Mesenchymal stem cell (in vitro differentiated cells and primary cell): ENCODE measurements around the gene LGR5.

Experiments used
- DNase-seq: peaks from one replicate; pipeline ENCODE4 v3.0.0-alpha.2; 2013
- H2AFZ ChIP-seq: one replicate; pipeline ENCODE4 v1.6.1; 2013; ENCODE audit warnings: low read depth, mild to moderate bottlenecking, control low read depth, inconsistent platforms, low read length, moderate library complexity
- H2AK5ac ChIP-seq: 2 replicates; pipeline ENCODE4 v1.6.1; 2013; ENCODE audit warnings: low read length, moderate library complexity, mild to moderate bottlenecking, inconsistent platforms; ENCODE audit not compliant: severe bottlenecking
- H2BK120ac ChIP-seq: one replicate; pipeline ENCODE4 v1.6.1; 2013; ENCODE audit warnings: low read depth, mild to moderate bottlenecking, inconsistent platforms, low read length, moderate library complexity
- H2BK12ac ChIP-seq, 2 experiments: one replicate each; pipeline ENCODE4 v1.6.1; 2013; ENCODE audit warnings: inconsistent platforms in 2 of 2, low read length in 2 of 2, mild to moderate bottlenecking in 2 of 2, moderate library complexity in 2 of 2, control low read depth in 1 of 2
- H2BK15ac ChIP-seq: one replicate; pipeline ENCODE4 v1.6.1; 2013; ENCODE audit warnings: mild to moderate bottlenecking, low read depth, inconsistent platforms; ENCODE audit not compliant: poor library complexity, severe bottlenecking
- H2BK5ac ChIP-seq: 2 replicates; pipeline ENCODE4 v1.6.1; 2013; ENCODE audit warnings: low read depth, mild to moderate bottlenecking, low read length, control low read depth, inconsistent platforms; ENCODE audit not compliant: poor library complexity, severe bottlenecking
- H3K14ac ChIP-seq, 2 experiments: one replicate each; pipeline ENCODE4 v1.6.1; 2013; ENCODE audit warnings: inconsistent platforms in 2 of 2, low read length in 2 of 2, control low read depth in 1 of 2, mild to moderate bottlenecking in 1 of 2, moderate library complexity in 1 of 2
- H3K18ac ChIP-seq, 2 experiments: one replicate each; pipeline ENCODE4 v1.6.1; 2013; ENCODE audit warnings: inconsistent platforms in 2 of 2, low read length in 2 of 2, control low read depth in 1 of 2, low read depth in 1 of 2, mild to moderate bottlenecking in 1 of 2
- H3K23ac ChIP-seq, 2 experiments: one replicate each; pipeline ENCODE4 v1.6.1; 2013; ENCODE audit warnings: inconsistent platforms in 2 of 2, low read length in 2 of 2, mild to moderate bottlenecking in 2 of 2, moderate library complexity in 2 of 2, control low read depth in 1 of 2
- H3K27ac ChIP-seq: 2 replicates; pipeline ENCODE4 v1.5.1; 2013; ENCODE audit warnings: mild to moderate bottlenecking, moderate library complexity, low read length, control low read depth, inconsistent platforms; ENCODE audit not compliant: poor library complexity, severe bottlenecking
- H3K27me3 ChIP-seq, 2 experiments: 2 replicates each; pipeline versions ENCODE4 v1.6.1 to v1.7.0; 2013; ENCODE audit warnings: low read length in 2 of 2, mild to moderate bottlenecking in 2 of 2, moderate library complexity in 2 of 2, control low read depth in 1 of 2, inconsistent platforms in 1 of 2; ENCODE audit not compliant: control insufficient read depth in 1 of 2, insufficient read depth in 1 of 2
- H3K36me3 ChIP-seq, 2 experiments: 2 replicates each; pipeline versions ENCODE4 v1.6.1 to v1.7.0; 2013; ENCODE audit warnings: low read length in 2 of 2, control low read depth in 1 of 2, inconsistent platforms in 1 of 2, low read depth in 1 of 2, mild to moderate bottlenecking in 1 of 2; ENCODE audit not compliant: insufficient read depth in 2 of 2, control insufficient read depth in 1 of 2
- H3K4ac ChIP-seq, 2 experiments: one replicate each; pipeline ENCODE4 v1.6.1; 2013; ENCODE audit warnings: inconsistent platforms in 2 of 2, low read length in 2 of 2, mild to moderate bottlenecking in 2 of 2, moderate library complexity in 2 of 2, control low read depth in 1 of 2, low read depth in 1 of 2
- H3K4me1 ChIP-seq: 2 replicates; pipeline ENCODE4 v1.6.1; 2013; ENCODE audit warnings: low read depth, low read length, control low read depth; ENCODE audit not compliant: control insufficient read depth, insufficient read depth
- H3K4me2 ChIP-seq: 2 replicates; pipeline ENCODE4 v1.6.1; 2013; ENCODE audit warnings: low read length, mild to moderate bottlenecking, inconsistent platforms; ENCODE audit not compliant: poor library complexity, severe bottlenecking
- H3K4me3 ChIP-seq, 2 experiments: 2 replicates each; pipeline versions ENCODE4 v1.5.1 to v1.7.0; 2013; ENCODE audit warnings: low read length in 2 of 2, mild to moderate bottlenecking in 2 of 2, control low read depth in 1 of 2, low read depth in 1 of 2; ENCODE audit not compliant: insufficient read depth in 1 of 2
- H3K79me1 ChIP-seq: replicated peaks from 2 replicates; pipeline ENCODE4 v1.6.1; 2013; ENCODE audit warnings: mild to moderate bottlenecking, control low read depth, low read length, inconsistent platforms; ENCODE audit not compliant: poor library complexity, severe bottlenecking
- H3K9ac ChIP-seq: 2 replicates; pipeline ENCODE4 v1.7.0; 2013; ENCODE audit warnings: mild to moderate bottlenecking, low read length, moderate library complexity
- H3K9me3 ChIP-seq: 2 replicates; pipeline ENCODE4 v1.7.0; 2013; ENCODE audit warnings: mild to moderate bottlenecking, low read length; ENCODE audit not compliant: control insufficient read depth
- H4K8ac ChIP-seq: one replicate; pipeline ENCODE4 v1.6.1; 2013; ENCODE audit warnings: inconsistent platforms, mild to moderate bottlenecking, low read length, moderate library complexity
- H4K91ac ChIP-seq: one replicate; pipeline ENCODE4 v1.6.1; 2013; ENCODE audit warnings: mild to moderate bottlenecking, low read length, inconsistent platforms
- WGBS: methylation state at CpG from one replicate; pipeline ENCODE4 v1.1.7; 2013; ENCODE audit warnings: mixed read lengths; 5-methylcytosine and 5-hydroxymethylcytosine counted together

The LGR5 gene

GRCh38 chr12:71448150-71448581, 8.6 kb downstream of the LGR5 start:
- no peak overlapping the region for H4K91ac ChIP-seq
- H2AK5ac ChIP-seq, result no peak overlapping the region
- no peak overlapping the region for H2BK5ac ChIP-seq
- H2BK15ac ChIP-seq, result no peak overlapping the region
- no peaks in the 10 kb centered on the region for H3K79me1 ChIP-seq
- H2BK12ac ChIP-seq, result no peak overlapping the region
- no peak for DNase-seq
- H3K14ac ChIP-seq, result no peak overlapping the region
- no peak overlapping the region for H3K4me3 ChIP-seq
- no peak overlapping the region for H3K9ac ChIP-seq
- peaks cover 5% of the 10 kb centered on the region for H3K4me1 ChIP-seq
- WGBS, result 88% methylated on average over 2 of the region's 3 CpGs
- no peak overlapping the region for H3K18ac ChIP-seq
- no peak overlapping the region for H2BK120ac ChIP-seq
- H2AFZ ChIP-seq, result no peak overlapping the region
- H3K4ac ChIP-seq, result no peak overlapping the region
- H3K9me3 ChIP-seq, result no peaks in the 10 kb centered on the region
- no peak overlapping the region for H4K8ac ChIP-seq
- no peak overlapping the region for H3K4me2 ChIP-seq
- H3K23ac ChIP-seq, result no peak overlapping the region
- peak overlapping the region; percentile 42 for H3K27ac ChIP-seq
- no peaks in the 10 kb centered on the region for H3K36me3 ChIP-seq
- peaks cover 0 to 31% of the 10 kb centered on the region in 2 experiments for H3K27me3 ChIP-seq

- Histone ChIP-seq H2BK15ac (no peak overlapping the region), H3K14ac (no peak overlapping the region), H2AK5ac (no peak overlapping the region), H3K27me3 (peaks cover 0 to 35% of the 10 kb centered on the region in 2 experiments), H4K8ac (no peak overlapping the region), H3K27ac (no peak overlapping the region), H3K36me3 (no peaks in the 10 kb centered on the region), H3K4me3 (no peak overlapping the region), H3K79me1 (no peaks in the 10 kb centered on the region), H3K18ac (no peak overlapping the region), H3K23ac (no peak overlapping the region), H3K9me3 (no peaks in the 10 kb centered on the region), H2BK12ac (no peak overlapping the region), H3K9ac (no peak overlapping the region), H3K4ac (no peak overlapping the region), H4K91ac (no peak overlapping the region), H3K4me1 (peaks cover 5% of the 10 kb centered on the region), H2BK120ac (no peak overlapping the region), H3K4me2 (no peak overlapping the region), H2BK5ac (no peak overlapping the region), H2AFZ (no peak overlapping the region)
- whole genome bisulfite sequencing, result 100% methylated on average over 1 of the region's 3 CpGs
- no peak for DNase-seq
Observed at GRCh38 chr12:71449373-71450070, 9.9 kb downstream of the LGR5 start.

DNA sequence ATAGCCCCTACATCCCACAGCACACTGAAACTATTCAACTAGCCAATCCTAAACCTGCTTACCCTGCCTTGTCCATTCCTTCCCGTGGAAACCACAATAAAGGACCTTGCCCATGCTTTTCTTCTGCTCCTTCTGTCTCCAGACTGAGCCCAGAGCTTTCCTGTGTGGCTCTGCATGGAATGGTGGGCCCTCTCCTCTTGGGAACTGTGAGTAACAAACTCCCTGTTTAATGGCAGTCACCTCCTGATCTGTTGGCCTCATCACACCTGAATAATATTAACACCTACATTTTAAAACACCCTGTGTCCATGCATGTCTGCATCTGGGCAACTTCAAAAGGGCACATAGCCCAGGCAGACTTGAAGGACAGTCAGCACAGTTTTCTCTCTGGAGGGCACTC, 12.4 kb downstream of the LGR5 start:
- Histone ChIP-seq H3K14ac (no peak overlapping the region), H3K27me3 (peaks cover 0 to 27% of the 10 kb centered on the region in 2 experiments), H3K4ac (no peak overlapping the region), H3K23ac (no peak overlapping the region), H4K91ac (no peak overlapping the region), H3K4me3 (no peak overlapping the region), H3K9me3 (no peaks in the 10 kb centered on the region), H3K4me1 (peaks cover 5% of the 10 kb centered on the region), H3K9ac (no peak overlapping the region), H2BK12ac (no peak overlapping the region), H2BK5ac (no peak overlapping the region), H3K79me1 (no peaks in the 10 kb centered on the region), H3K4me2 (no peak overlapping the region), H2BK15ac (no peak overlapping the region), H2AK5ac (no peak overlapping the region), H3K27ac (no peak overlapping the region), H3K18ac (no peak overlapping the region), H4K8ac (no peak overlapping the region), H2AFZ (no peak overlapping the region), H3K36me3 (no peaks in the 10 kb centered on the region), H2BK120ac (no peak overlapping the region)
- WGBS, result 30% methylated on average over 1 of the region's 1 CpG
- DNase-seq, result no peak

GRCh38 chr12:71455028-71455737, 15.6 kb downstream of the LGR5 start:
- H4K8ac ChIP-seq, result no peak overlapping the region
- no peak overlapping the region for H3K14ac ChIP-seq
- no peak overlapping the region for H2BK12ac ChIP-seq
- H3K27ac ChIP-seq, result no peak overlapping the region
- WGBS, result 80% methylated on average over 3 of the region's 3 CpGs
- no peak overlapping the region for H4K91ac ChIP-seq
- no peak overlapping the region for H2BK120ac ChIP-seq
- no peak overlapping the region for H3K18ac ChIP-seq
- H3K36me3 ChIP-seq, result no peaks in the 10 kb centered on the region
- H2BK15ac ChIP-seq, result no peak overlapping the region
- no peak overlapping the region for H3K9ac ChIP-seq
- H2AFZ ChIP-seq, result no peak overlapping the region
- H2AK5ac ChIP-seq, result no peak overlapping the region
- no peak for DNase-seq
- no peak overlapping the region for H2BK5ac ChIP-seq
- no peak overlapping the region for H3K4ac ChIP-seq
- H3K27me3 ChIP-seq, result peaks cover 0 to 27% of the 10 kb centered on the region in 2 experiments
- H3K4me2 ChIP-seq, result no peak overlapping the region
- no peaks in the 10 kb centered on the region for H3K9me3 ChIP-seq
- no peak overlapping the region for H3K23ac ChIP-seq
- no peaks in the 10 kb centered on the region for H3K4me1 ChIP-seq
- H3K4me3 ChIP-seq, result no peak overlapping the region
- H3K79me1 ChIP-seq, result no peaks in the 10 kb centered on the region
